Activated CD4-positive, alpha-beta T cell treated with anti-CD3 and anti-CD28 coated beads for 36 hours (primary cell): Measurements from ENCODE around the gene HSD17B11. TPM values are rescaled to one million over a fixed set of nuclear protein-coding genes. Genes with fewer than 3 reads are reported as not detected.
"Not testable (repeated sequence)": the region's sequence is repeated elsewhere in the genome, so short reads cannot be mapped to it uniquely, and the experiment has no call there.

Experiments
- ATAC-seq: fragments of 200-7000 bp; cut with Tn5 transposase; one replicate; pipeline ENCODE4 v1.10.0; 2021; ENCODE audit warnings: mild to moderate bottlenecking, moderate library complexity
- CTCF ChIA-PET: fragments of 350-600 bp; sonication (Branson Sonifier 250); formaldehyde crosslinking; loops from one replicate; lab custom pipeline; 2021; ENCODE audit warnings: antibody characterized with exemption; lab: Charles Lee
- POLR2A ChIA-PET: fragments of 350-600 bp; sonication (Branson Sonifier 250); formaldehyde crosslinking; loops from one replicate; lab custom pipeline; 2021; ENCODE audit warnings: antibody characterized with exemption, inconsistent platforms; lab: Charles Lee
- DNase-seq: peaks from one replicate; pipeline ENCODE4 v3.0.0-alpha.2; 2020
- H3K27ac Mint-ChIP-seq: one replicate; pipeline ENCODE4 v1.8.0; 2021; ENCODE audit warnings: mixed read lengths
- H3K27me3 Mint-ChIP-seq: one replicate; pipeline ENCODE4 v1.8.0; 2021; ENCODE audit warnings: mixed read lengths
- H3K36me3 Mint-ChIP-seq: one replicate; pipeline ENCODE4 v1.8.0; 2021; ENCODE audit warnings: low read depth, mixed read lengths
- H3K4me1 Mint-ChIP-seq: one replicate; pipeline ENCODE4 v1.8.0; 2021; ENCODE audit warnings: mixed read lengths
- H3K4me3 Mint-ChIP-seq: one replicate; pipeline ENCODE4 v1.8.0; 2021; ENCODE audit warnings: mild to moderate bottlenecking, moderate library complexity, mixed read lengths
- H3K9me3 Mint-ChIP-seq: one replicate; pipeline ENCODE4 v1.8.0; 2021; ENCODE audit warnings: low read depth, mixed read lengths
- intact Hi-C, 2 experiments: fragments of 100-400 bp; cut with DNase I in 1 of 2; cut with micrococcal nuclease in 1 of 2; formaldehyde crosslinking; loops; one replicate each; pipeline versions ENCODE4 v1.14.2 to v1.15.1; 2022 to 2024; cut with DNase I, micrococcal nuclease
- total RNA-seq, 2 experiments: library from RNA; stranded (reverse); gene quantifications; one replicate each; pipeline ENCODE4 v1.2.3, GENCODE V29; 2021

HSD17B11 gene
- total RNA-seq, 2 experiments from 2014 or later: 12.0 to 14.9 TPM

- Mint-ChIP-seq H3K4me3 (no peak overlapping the region), H3K4me1 (peaks cover 12% of the 10 kb centered on the region), H3K27me3 (peaks cover 22% of the 10 kb centered on the region), H3K27ac (no peak overlapping the region), H3K36me3 (no peaks in the 10 kb centered on the region), H3K9me3 (no peaks in the 10 kb centered on the region)
- ChIA-PET CTCF (no interaction called here), POLR2A (no interaction called here)
- ATAC-seq (no peak), DNase-seq (no peak)
- intact Hi-C loops: no loop called here
Measured at GRCh38 chr4:87406462-87406861, 15.5 kb upstream of the HSD17B11 start.

- intact Hi-C loops: no loop called here
- ATAC-seq: no peak
- CTCF ChIA-PET: interaction anchor here (0.7 kb wide), 1 partner anchor 34 kb away, joined by 3 read pairs; no protein-coding TSS in a partner anchor
- peaks cover 18% of the 10 kb centered on the region for H3K27me3 Mint-ChIP-seq
- no peak overlapping the region for H3K4me3 Mint-ChIP-seq
- H3K4me1 Mint-ChIP-seq: peaks cover 12% of the 10 kb centered on the region
- DNase-seq: no peak
- POLR2A ChIA-PET: no interaction called here
- no peak overlapping the region for H3K27ac Mint-ChIP-seq
- no peaks in the 10 kb centered on the region for H3K9me3 Mint-ChIP-seq
- H3K36me3 Mint-ChIP-seq: no peaks in the 10 kb centered on the region
Measured at GRCh38 chr4:87405211-87405820, 14.3 kb upstream of the HSD17B11 start.

- H3K27me3 Mint-ChIP-seq, H3K27ac Mint-ChIP-seq, ATAC-seq, POLR2A ChIA-PET, DNase-seq, H3K36me3 Mint-ChIP-seq, H3K9me3 Mint-ChIP-seq, intact Hi-C loops, H3K4me3 Mint-ChIP-seq: not testable (repeated sequence)
- CTCF ChIA-PET: interaction anchor here (0.7 to 1.1 kb wide), 2 partner anchors 9 to 1027 kb away, joined by 3 to 4 read pairs; no protein-coding TSS in a partner anchor
- H3K4me1 Mint-ChIP-seq: peaks cover 12% of the 10 kb centered on the region
Measured at GRCh38 chr4:87403732-87404131, 12.7 kb upstream of the HSD17B11 start.

GRCh38 chr4:87399954-87400353 is 9.0 kb upstream of the HSD17B11 start:
- intact Hi-C loops: no loop called here
- CTCF ChIA-PET: interaction anchor here (0.6 kb wide), 1 partner anchor 42 kb away, joined by 3 read pairs; no protein-coding TSS in a partner anchor

GRCh38 chr4:87399148-87399547 is 8.2 kb upstream of the HSD17B11 start:
- Mint-ChIP-seq H3K4me1 (peaks cover 7% of the 10 kb centered on the region), H3K27me3 (no peaks in the 10 kb centered on the region), H3K4me3 (no peak overlapping the region), H3K36me3 (no peaks in the 10 kb centered on the region), H3K27ac (no peak overlapping the region), H3K9me3 (no peaks in the 10 kb centered on the region)
- intact Hi-C loops: no loop called here
- no peak for DNase-seq
- ChIA-PET CTCF (interaction anchor here (1.2 kb wide), 1 partner anchor 9 kb away, joined by 3 read pairs; no protein-coding TSS in a partner anchor), POLR2A (interaction anchor here (1.5 kb wide), 1 partner anchor 8 kb away, joined by 3 read pairs; the partner anchor contains the start of gene HSD17B11)
- no peak for ATAC-seq

More at GRCh38 chr4:87399954-87400353, 9.0 kb upstream of the HSD17B11 start:
- H3K9me3 Mint-ChIP-seq: no peaks in the 10 kb centered on the region
- DNase-seq: no peak
- H3K27me3 Mint-ChIP-seq: no peaks in the 10 kb centered on the region
- no peak for ATAC-seq
- no peak overlapping the region for H3K4me3 Mint-ChIP-seq
- H3K27ac Mint-ChIP-seq: no peak overlapping the region
- H3K4me1 Mint-ChIP-seq: peaks cover 4% of the 10 kb centered on the region
- no peaks in the 10 kb centered on the region for H3K36me3 Mint-ChIP-seq
- POLR2A ChIA-PET: interaction anchor here (1.5 kb wide), 1 partner anchor 9 kb away, joined by 3 read pairs; the partner anchor contains the start of gene HSD17B11

GRCh38 chr4:87395851-87396250 is 4.9 kb upstream of the HSD17B11 start:
- H3K27me3 Mint-ChIP-seq, DNase-seq, ATAC-seq, H3K36me3 Mint-ChIP-seq, H3K9me3 Mint-ChIP-seq, H3K4me3 Mint-ChIP-seq, CTCF ChIA-PET, H3K27ac Mint-ChIP-seq, intact Hi-C loops, POLR2A ChIA-PET: not testable (repeated sequence)
- peaks cover 10% of the 10 kb centered on the region for H3K4me1 Mint-ChIP-seq

- H3K27me3 Mint-ChIP-seq, intact Hi-C loops, ATAC-seq, H3K9me3 Mint-ChIP-seq, H3K36me3 Mint-ChIP-seq: not testable (repeated sequence)
- Mint-ChIP-seq H3K27ac (peak overlapping the region; percentile 20), H3K4me3 (peak overlapping the region; percentile 57), H3K4me1 (peaks cover 15% of the 10 kb centered on the region)
- CTCF ChIA-PET: interaction anchor here (0.6 to 1.9 kb wide), 5 partner anchors 9 to 1124 kb away, joined by 3 to 4 read pairs (median 3); no protein-coding TSS in a partner anchor
- POLR2A ChIA-PET: interaction anchor here (0.6 kb wide), 1 partner anchor 16 kb away, joined by 4 read pairs; no protein-coding TSS in a partner anchor
- DNase-seq: peak; percentile 24
Measured at GRCh38 chr4:87395073-87395472, 4.1 kb upstream of the HSD17B11 start.

- Mint-ChIP-seq H3K36me3 (peaks cover 5% of the 10 kb centered on the region), H3K4me3 (no peak overlapping the region), H3K27ac (no peak overlapping the region), H3K9me3 (peaks cover 4% of the 10 kb centered on the region), H3K27me3 (no peaks in the 10 kb centered on the region), H3K4me1 (peaks cover 38% of the 10 kb centered on the region)
- intact Hi-C loops: no loop called here
- ATAC-seq (no peak), DNase-seq (no peak)
- ChIA-PET CTCF (interaction anchor here (1.2 to 2.7 kb wide), 2 partner anchors 29 to 38 kb away, joined by 6 to 18 read pairs; partner anchors contain the start of gene NUDT9), POLR2A (no interaction called here)
Measured at GRCh38 chr4:87392183-87392582, 1.2 kb upstream of the HSD17B11 start.

- Mint-ChIP-seq H3K4me1 (peaks cover 44% of the 10 kb centered on the region), H3K27ac (peak overlapping the region; percentile 92), H3K27me3 (no peaks in the 10 kb centered on the region), H3K4me3 (peak overlapping the region; percentile 78), H3K9me3 (peaks cover 4% of the 10 kb centered on the region), H3K36me3 (peaks cover 6% of the 10 kb centered on the region)
- ATAC-seq: peak; percentile 17
- ChIA-PET POLR2A (interaction anchor here (0.6 to 1.0 kb wide), 3 partner anchors 8 to 1133 kb away, joined by 3 to 4 read pairs (median 3); partner anchors contain the start of gene NUDT9), CTCF (interaction anchor here (0.6 to 2.7 kb wide), 6 partner anchors 19 to 491 kb away, joined by 3 to 18 read pairs (median 4); partner anchors contain the start of gene NUDT9)
- intact Hi-C loops: loop anchor here (1.0 to 2.0 kb wide), 3 partner anchors 31 to 893 kb away; partner anchors contain the start of genes NUDT9 (in 2 of the 2), KLHL8 (in 1 of the 2) and PPM1K (in 1 of the 2)
- DNase-seq: no peak
Measured at GRCh38 chr4:87391576-87392054, 627 bp upstream of the HSD17B11 start.

- POLR2A ChIA-PET: interaction anchor here (0.6 to 1.0 kb wide), 4 partner anchors 23 to 317 kb away, joined by 3 to 7 read pairs (median 4); partner anchors contain the start of gene NUDT9
- DNase-seq: no peak
- H3K9me3 Mint-ChIP-seq: peaks cover 4% of the 10 kb centered on the region
- no peaks in the 10 kb centered on the region for H3K27me3 Mint-ChIP-seq
- peaks cover 6% of the 10 kb centered on the region for H3K36me3 Mint-ChIP-seq
- intact Hi-C loops: loop anchor here in 1 of 2 experiments (2.0 kb wide), 1 partner anchor 894 kb away; the partner anchor contains the start of gene PPM1K
- H3K4me1 Mint-ChIP-seq: peaks cover 48% of the 10 kb centered on the region
- peak; percentile 5 for ATAC-seq
- peak overlapping the region; percentile 92 for H3K27ac Mint-ChIP-seq
- peak overlapping the region; percentile 78 for H3K4me3 Mint-ChIP-seq
- CTCF ChIA-PET: interaction anchor here (0.6 to 2.7 kb wide), 10 partner anchors 8 to 823 kb away, joined by 3 to 18 read pairs (median 4); partner anchors contain the start of gene NUDT9
Measured at GRCh38 chr4:87390551-87390890, 467 bp downstream of the HSD17B11 start.

- POLR2A ChIA-PET: interaction anchor here (0.7 kb wide), 2 partner anchors 170 to 317 kb away, joined by 3 to 7 read pairs; no protein-coding TSS in a partner anchor
- not testable (repeated sequence) for H3K27me3 Mint-ChIP-seq, H3K36me3 Mint-ChIP-seq, DNase-seq, ATAC-seq, H3K9me3 Mint-ChIP-seq
- H3K4me1 Mint-ChIP-seq: peaks cover 48% of the 10 kb centered on the region
- CTCF ChIA-PET: interaction anchor here (0.6 to 2.7 kb wide), 7 partner anchors 9 to 824 kb away, joined by 3 to 18 read pairs (median 4); partner anchors contain the start of gene NUDT9
- intact Hi-C loops: loop anchor here in 1 of 2 experiments (2.0 kb wide), 1 partner anchor 895 kb away; the partner anchor contains the start of gene PPM1K
- H3K27ac Mint-ChIP-seq: peak overlapping the region; percentile 92
- peak overlapping the region; percentile 78 for H3K4me3 Mint-ChIP-seq
Measured at GRCh38 chr4:87390055-87390454, 933 bp downstream of the HSD17B11 start.
